ENCODE data around the gene STXBP1.

DNA sequence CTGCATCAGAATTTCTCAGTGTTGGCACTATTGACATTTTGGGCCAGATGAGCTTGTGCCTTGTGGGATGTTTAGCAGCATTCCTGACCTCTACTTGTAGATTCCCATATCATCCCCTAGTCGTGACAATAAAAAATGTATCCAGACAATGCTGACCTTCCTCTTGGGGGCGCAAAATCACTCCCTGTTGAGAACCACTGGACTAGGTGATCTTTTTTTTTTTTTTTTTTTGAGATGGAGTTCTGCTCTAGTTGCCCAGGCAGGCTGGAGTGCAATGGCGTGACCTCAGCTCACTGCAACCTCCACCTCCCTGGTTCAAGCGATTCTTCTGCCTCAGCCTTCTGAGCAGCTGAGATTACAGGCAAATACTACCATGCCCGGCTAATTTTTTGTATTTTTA, 22.6 kb downstream of the STXBP1 start:
- TF ChIP-seq, protein P1, sequence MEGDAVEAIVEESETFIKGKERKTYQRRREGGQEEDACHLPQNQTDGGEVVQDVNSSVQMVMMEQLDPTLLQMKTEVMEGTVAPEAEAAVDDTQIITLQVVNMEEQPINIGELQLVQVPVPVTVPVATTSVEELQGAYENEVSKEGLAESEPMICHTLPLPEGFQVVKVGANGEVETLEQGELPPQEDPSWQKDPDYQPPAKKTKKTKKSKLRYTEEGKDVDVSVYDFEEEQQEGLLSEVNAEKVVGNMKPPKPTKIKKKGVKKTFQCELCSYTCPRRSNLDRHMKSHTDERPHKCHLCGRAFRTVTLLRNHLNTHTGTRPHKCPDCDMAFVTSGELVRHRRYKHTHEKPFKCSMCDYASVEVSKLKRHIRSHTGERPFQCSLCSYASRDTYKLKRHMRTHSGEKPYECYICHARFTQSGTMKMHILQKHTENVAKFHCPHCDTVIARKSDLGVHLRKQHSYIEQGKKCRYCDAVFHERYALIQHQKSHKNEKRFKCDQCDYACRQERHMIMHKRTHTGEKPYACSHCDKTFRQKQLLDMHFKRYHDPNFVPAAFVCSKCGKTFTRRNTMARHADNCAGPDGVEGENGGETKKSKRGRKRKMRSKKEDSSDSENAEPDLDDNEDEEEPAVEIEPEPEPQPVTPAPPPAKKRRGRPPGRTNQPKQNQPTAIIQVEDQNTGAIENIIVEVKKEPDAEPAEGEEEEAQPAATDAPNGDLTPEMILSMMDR (conservative IDR thresholded peaks at IDR 0.05; ENCODE audit: low read depth in 2 of 2) = peak; percentile 46 to 64
- TF ChIP-seq JUNB (IDR thresholded peaks at IDR 0.05; ENCODE audit: unreplicated experiment) = no peak
- TF ChIP-seq CREB1 (CRISPR knock-in tag; IDR thresholded peaks at IDR 0.05; ENCODE audit: low read depth) = no peak

All from GM23338 (cell line).